Astrocyte of the hippocampus (primary cell): ENCODE data around the gene KRT83.
"Not testable (repeated sequence)": the region's sequence is repeated elsewhere in the genome, so short reads cannot be mapped to it uniquely, and the experiment has no call there.

Experiments
- DNase-seq: peaks from one replicate; pipeline ENCODE4 v3.0.0; 2011; ENCODE audit warnings: low read depth, low spot score

The KRT83 gene

DNA sequence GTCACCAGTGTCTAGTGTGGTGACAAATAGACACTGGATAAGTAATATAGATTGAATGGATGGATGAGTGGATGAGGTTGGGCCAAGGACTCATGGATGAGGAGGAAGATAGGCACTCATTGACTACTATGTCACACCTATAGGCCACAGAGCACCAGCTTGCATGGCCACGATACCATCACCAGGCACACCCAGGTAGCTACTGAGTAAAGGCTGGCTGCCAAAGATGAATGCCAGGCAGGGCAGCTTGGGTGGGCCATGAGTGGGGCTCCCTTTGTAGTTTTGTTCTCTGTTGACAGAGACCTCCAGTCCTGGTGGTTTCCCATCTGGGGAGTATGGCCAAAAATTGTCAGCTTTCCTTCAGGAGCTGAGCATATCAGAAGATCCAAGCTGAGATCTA, 11.2 kb upstream of the KRT83 start:
- DNase-seq = no peak

DNA sequence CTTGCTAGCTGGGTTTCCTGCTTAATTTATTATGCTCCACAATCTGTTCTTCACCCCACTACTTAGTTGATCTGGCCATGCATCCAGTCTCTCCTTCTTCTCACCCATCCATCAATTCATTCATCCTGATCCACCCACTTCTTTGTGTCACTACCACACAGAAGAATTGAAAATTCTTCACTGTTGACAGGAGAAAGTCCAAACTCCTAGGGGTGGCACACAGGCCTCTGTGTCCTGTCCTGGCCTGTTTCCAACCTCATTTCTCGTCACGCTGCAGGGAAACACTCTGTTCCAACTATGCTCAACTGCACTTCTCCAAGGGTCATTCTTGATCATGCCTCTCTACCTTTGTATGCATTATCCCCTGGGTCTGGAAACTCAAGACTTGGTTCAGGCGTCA, 10.6 kb upstream of the KRT83 start:
- no peak for DNase-seq

DNA sequence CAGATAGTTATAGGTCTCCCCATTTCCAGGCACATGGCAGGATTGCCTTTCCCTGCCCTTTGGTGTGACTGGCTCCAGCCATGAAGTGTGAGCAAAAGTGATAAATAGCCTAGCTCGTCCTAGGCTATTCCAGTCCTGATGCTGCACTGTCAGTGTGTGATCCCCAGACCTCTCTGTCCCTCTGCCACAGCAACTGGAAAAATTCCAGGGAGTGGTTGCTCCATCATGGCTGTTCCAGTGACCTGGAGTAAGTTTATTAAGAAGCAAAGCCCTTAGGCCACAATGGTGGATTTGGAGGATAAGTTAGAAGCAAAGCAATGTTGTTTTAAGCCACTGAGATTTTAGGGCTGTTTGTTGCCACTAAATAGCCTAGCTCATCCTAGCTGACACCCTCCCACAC, 9.8 kb upstream of the KRT83 start:
- DNase-seq = no peak

DNA sequence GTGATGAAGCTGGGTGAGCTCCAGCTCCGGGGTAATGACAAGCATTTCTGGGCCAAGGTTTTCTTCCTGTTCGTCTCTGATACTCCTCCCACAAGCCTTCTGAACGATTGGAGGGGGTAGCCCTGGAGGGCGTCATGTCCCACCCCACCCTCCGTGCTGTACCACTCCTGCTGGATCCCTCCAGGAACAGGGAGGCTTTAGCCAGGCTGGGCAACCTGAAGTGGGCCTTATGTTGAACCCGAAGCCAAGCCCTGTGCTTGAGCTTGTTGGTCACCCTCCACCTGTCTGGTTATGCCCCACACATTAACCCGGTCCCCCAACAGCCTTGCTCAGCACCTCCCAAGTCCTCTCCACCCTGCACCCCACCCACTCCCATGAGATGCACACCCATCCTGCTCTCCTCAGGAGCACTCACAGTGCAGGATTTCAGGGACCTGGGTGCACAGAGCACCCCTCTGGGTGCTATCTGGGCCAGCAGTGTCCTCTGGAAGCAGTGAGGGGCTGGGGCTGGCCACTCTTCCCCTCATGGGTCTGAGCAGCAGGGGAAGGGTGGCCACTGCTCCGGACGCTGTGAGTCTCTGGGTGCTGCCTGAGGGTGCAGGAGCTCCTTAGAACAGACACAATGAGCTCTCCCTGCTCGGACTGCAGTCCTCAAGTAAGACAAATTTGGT, 6.8 kb upstream of the KRT83 start:
- DNase-seq = no peak

DNA sequence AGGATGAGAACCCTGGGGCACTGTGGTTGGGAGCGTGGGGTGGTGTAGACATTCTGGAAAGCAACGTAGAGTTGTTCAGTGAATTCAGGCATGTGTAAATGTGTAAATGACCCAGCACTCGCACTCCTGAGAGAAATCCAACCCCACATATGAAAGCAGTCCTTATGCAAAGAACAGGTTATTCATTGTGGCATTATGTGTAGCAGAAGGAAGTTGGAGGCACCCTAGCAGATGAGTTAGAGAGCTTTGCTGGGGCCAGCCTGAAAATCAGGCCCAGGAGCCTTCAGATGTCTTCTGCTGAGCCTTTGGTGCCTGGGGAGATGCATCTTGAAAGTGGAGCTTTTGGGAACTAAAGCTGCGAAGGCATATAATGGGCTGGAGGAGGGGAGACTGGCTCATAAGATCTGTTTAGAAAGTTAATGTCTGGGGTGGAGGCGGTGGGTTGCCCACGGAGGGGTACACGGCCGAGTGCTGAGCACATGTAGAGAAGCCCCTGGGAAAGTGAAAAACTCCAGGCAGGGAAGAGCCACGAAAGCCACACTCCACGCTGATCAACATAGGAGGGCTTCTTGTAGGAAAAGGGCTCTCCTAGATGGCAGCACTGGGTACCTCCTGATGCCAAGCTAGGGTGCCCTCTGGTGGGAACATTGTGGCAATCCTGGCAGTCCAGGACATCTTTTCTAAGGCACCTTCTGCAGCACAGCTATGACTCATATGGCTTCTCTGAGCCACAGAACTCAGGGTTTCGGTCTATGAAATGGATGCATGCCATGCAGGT, 6.0 kb upstream of the KRT83 start:
- DNase-seq = peak; percentile 94

GRCh38 chr12:52324153-52324444, 2.9 kb upstream of the KRT83 start:
- DNase-seq = no peak

- DNase-seq = no peak
Observed at GRCh38 chr12:52323416-52324152, 2.4 kb upstream of the KRT83 start.

DNA sequence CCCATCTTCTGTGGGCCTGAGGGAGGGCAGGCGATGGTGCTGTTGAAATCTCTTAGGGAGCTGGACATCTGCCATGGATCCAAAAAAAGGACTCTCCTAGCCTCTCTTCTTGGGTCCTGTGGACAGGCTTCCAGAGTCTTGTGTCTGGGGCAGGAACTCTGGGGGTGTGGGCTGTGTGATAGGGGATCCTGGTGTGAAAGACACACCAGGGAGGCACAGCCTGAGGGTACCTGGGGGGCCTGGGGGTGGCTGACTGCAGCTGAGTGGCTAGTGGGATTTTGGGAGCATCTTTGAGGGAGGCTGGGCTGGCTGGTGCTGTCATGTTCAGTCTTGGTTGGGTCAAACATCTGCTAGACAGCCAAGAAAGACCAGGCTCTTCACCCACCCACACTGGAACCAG, 1.8 kb upstream of the KRT83 start:
- DNase-seq = no peak

- no peak for DNase-seq
Observed at GRCh38 chr12:52322069-52322468, 871 bp upstream of the KRT83 start.

DNA sequence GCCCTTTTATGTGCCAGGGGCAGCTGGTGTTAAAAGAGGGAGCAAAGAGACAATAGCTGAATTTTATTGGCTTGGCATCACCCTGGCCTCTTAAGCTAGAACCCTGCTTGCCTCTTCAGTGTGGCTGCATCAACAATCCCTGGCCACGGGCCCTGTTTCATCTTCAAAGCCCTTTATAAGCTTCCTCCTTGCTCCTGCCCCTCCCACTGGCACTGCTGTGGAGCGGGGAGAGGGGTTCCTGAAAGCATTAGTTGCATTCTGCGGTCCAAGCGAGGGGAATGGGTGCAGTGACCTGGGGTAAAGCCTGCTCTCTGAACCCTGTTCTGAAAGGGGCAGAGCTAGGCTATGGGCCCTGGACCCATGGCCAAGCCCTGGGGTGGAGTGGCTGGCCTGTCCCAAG, 220 bp upstream of the KRT83 start:
- peak; percentile 13 for DNase-seq

DNA sequence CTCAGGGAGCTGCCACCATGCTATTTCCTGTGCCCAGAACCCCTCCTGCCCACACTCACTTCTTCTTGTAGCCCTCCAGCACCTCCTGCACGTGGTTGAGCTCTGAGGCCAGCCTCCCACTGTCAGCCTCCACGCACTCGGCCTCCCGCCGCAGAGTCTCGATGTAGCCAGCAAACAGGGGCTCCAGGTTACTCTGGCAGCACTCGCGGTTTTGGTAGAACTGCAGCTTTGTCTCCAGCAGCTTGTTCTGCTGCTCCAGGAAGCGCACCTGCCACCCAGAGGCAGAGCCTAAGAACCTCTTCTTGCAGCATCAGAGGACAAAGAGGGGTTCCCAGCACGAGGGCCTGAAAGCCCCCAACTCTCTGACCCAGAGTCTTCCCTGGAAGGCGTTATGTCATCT, 2.1 kb downstream of the KRT83 start:
- DNase-seq = no peak

DNA sequence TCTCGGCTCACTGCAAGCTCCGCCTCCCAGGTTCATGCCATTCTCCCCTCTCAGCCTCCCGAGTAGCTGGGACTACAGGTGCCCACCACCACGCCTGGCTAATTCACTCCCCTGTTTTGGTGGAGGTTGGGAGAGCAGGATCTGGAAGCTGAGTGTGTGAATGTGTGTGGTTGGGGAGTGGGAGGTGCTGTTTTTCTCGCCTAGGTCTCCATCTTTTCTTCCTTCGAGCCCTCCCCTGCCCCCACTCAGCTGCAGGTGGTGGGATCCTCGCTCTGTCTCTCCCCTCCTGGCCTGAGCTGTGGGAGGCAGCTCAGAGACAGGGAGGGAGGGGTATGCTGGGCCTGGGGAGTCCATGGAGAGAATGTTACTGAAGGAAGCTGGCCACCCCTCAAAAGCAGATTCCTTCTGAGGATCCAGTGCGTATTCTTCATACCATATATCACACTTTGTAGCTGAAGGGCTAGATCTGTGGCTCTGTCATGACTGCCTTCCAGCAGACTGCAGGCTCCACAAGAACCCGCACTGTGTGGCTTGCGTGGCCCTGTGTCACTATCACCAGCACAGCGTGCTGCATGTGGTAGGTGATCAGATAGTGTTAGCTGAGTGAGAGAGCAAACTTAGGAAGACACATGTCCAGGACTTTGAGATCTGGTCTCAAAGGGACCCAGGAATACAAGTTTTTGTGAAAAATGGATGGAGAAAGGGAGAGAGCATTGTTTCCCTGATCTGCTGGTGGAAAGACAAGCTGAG, 2.8 kb downstream of the KRT83 start:
- no peak for DNase-seq

- DNase-seq = no peak
Observed at GRCh38 chr12:52317468-52318052, 3.6 kb downstream of the KRT83 start.

GRCh38 chr12:52316701-52317100, 4.5 kb downstream of the KRT83 start:
- DNase-seq = no peak

DNA sequence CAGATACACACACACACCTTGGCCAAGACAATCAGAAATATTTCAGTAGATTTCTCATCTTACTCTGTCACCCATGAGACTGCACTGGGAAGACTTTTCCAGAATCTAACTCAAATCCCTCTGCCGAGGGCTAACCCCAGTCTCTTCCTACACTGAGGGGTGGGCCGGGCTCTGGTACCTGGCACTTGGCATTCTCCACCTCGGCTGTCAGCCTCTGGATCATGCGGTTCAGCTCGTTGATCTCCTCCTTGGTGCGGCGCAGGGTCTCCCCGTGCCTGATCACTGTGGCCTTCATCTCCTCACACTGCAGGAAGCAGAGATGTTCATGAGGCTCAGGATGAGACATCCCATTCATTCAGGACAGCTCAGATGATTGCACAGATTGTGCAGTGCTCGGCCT, 4.9 kb downstream of the KRT83 start:
- no peak for DNase-seq

DNA sequence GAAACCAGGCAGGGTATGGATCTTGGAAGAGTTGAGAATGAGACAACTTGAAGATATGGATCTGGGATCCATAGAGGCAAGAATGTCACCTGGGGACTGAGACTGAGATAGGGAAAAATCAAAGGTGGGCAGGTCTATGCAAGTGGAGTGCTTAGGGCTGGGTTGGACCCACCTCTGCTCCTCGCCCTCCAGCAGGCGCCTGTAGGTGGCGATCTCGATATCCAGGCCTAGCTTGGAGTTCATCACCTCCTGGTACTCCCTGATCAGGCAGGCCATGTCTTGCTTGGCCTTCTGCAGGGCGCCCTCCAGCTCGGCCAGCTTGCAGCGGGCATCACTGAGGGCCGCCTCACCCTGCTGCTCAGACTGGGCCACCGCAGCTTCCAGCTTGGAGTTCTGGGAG, 5.5 kb downstream of the KRT83 start:
- DNase-seq = not testable (repeated sequence)

DNA sequence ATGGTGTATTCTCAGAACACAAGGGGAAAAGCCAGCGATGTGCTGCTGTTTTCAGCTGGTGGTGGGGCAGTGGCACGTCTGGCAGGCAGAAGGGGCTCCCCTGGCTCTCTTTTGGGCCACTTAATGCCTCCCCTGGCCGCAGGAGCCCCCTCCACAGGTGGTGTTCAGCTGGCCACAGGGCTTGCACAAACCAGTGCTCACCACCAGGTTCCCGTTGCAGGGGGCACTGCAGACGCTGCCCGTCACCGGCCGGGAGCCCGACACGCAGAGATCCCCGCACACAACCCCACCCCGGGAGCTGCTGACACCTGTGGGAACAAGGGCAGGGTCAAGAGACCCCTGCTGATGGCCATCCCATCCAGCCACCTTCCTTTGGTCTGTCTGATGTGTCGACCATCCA, 6.7 kb downstream of the KRT83 start:
- no peak for DNase-seq

- DNase-seq = no peak
Observed at GRCh38 chr12:52313926-52314325, 7.3 kb downstream of the KRT83 start.

DNA sequence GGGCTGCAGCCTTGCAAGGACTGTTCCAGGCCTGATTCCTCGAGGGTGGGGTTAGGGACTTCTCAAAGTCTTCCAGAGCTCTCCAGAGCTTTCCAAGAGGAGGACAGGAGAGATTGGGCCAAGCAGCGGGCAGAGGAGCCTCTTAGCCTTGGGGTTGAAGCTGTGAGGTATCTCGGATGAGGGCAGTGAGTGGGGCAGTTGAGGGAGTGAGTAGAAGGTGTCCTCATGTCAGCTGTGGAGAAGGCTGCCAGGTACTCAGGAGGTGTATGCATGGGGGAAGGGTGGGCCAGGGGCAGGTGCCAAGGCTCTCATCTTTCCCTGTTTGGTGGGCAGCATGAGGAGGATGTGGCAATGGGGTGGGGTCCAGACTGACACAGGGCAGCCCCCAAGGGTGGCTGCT, 7.7 kb downstream of the KRT83 start:
- DNase-seq = no peak

GRCh38 chr12:52312086-52312485, 9.1 kb downstream of the KRT83 start:
- DNase-seq = no peak

DNA sequence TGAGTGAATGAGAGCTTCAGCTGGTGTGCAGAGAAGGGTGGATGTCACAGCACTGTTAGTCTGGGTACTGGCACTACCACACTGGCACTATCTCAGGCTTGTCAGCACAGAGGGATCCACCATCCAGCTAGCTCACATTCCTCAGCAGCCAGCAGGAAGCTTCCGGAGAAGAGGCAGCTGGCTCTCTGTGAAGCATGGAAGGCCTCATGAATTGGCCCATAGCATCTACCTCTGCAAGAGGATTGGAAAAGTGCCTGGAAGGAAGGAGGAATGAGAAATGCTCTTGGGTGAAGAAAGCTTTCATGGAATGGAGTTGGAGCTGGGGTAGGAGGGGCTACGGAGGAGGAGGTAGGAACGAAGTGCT, 9.9 kb downstream of the KRT83 start:
- DNase-seq = no peak
